Small intestine (tissue), 7 donors: ENCODE data around the gene NOP53. TPM values are rescaled to one million over a fixed set of nuclear protein-coding genes. Genes with fewer than 3 reads are reported as not detected.
"Not testable (repeated sequence)": the region's sequence is repeated elsewhere in the genome, so short reads cannot be mapped to it uniquely, and the experiment has no call there.

Experiments
- DNase-seq, 2 donors: peaks; one replicate each; pipeline versions ENCODE4 v3.0.0 to v3.0.0-alpha.2; 2013
- FAIRE-seq: peaks from 2 replicates; lab custom pipeline; 2012; peaks lifted over from hg19 to GRCh38; lab: Jason Lieb, UNC
- H3K27ac ChIP-seq, 3 donors: one replicate each; pipeline ENCODE4 v1.5.1; 2013; ENCODE audit warnings: low read length in 2 of 3, mild to moderate bottlenecking in 2 of 3, control low read depth in 1 of 3, inconsistent platforms in 1 of 3, low read depth in 1 of 3, moderate library complexity in 1 of 3
- H3K27me3 ChIP-seq, 3 donors: one replicate each; pipeline ENCODE4 v1.6.1; 2013; ENCODE audit warnings: low read length in 3 of 3, inconsistent platforms in 1 of 3; ENCODE audit not compliant: control insufficient read depth in 3 of 3, insufficient read depth in 3 of 3
- H3K36me3 ChIP-seq, 3 donors: one replicate each; pipeline ENCODE4 v1.6.1; 2013; ENCODE audit warnings: low read length in 3 of 3, inconsistent platforms in 1 of 3, low read depth in 1 of 3, mild to moderate bottlenecking in 1 of 3, moderate library complexity in 1 of 3; ENCODE audit not compliant: control insufficient read depth in 3 of 3, insufficient read depth in 2 of 3
- H3K4me1 ChIP-seq, 3 donors: one replicate each; pipeline ENCODE4 v1.6.1; 2013; ENCODE audit warnings: low read length in 2 of 3, inconsistent platforms in 1 of 3, low read depth in 1 of 3, mild to moderate bottlenecking in 1 of 3, moderate library complexity in 1 of 3; ENCODE audit not compliant: control insufficient read depth in 3 of 3, insufficient read depth in 2 of 3
- H3K4me3 ChIP-seq, 3 donors: one replicate each; pipeline ENCODE4 v1.5.1; 2013; ENCODE audit warnings: low read length in 3 of 3, control low read depth in 1 of 3, inconsistent platforms in 1 of 3, low read depth in 1 of 3, mild to moderate bottlenecking in 1 of 3, moderate library complexity in 1 of 3
- H3K9me3 ChIP-seq, 2 donors: one replicate each; pipeline ENCODE4 v1.6.1; 2013; ENCODE audit warnings: low read depth in 1 of 2, low read length in 1 of 2; ENCODE audit not compliant: control insufficient read depth in 2 of 2, insufficient read depth in 1 of 2
- WGBS, 3 donors: extraction: QIAGEN DNeasy Blood & Tissue Kit; methylation state at CpG; one replicate each; pipeline ENCODE4 v1.1.7; 2013; 5-methylcytosine and 5-hydroxymethylcytosine counted together
- polyA plus RNA-seq, 4 donors: library from polyadenylated mRNA; stranded (reverse) in 3 of 4; unstranded in 1 of 4; fragments of 200-250 nt in 3 of 4; fragments of 120-200 nt in 1 of 4; gene quantifications; one replicate each; pipeline versions ENCODE4 v1.2.1 to v1.2.3, GENCODE V29; 2013
- donor health status: healthy with polysubstance abuse.
- donor health status: control.
- donor health status: control.
- donor health status: Bipolar disorder and iron deficiency.
- donor health status: healthy.

The NOP53 gene
- polyA plus RNA-seq, 4 donors, result 290 to 621 (median 552) TPM

DNA sequence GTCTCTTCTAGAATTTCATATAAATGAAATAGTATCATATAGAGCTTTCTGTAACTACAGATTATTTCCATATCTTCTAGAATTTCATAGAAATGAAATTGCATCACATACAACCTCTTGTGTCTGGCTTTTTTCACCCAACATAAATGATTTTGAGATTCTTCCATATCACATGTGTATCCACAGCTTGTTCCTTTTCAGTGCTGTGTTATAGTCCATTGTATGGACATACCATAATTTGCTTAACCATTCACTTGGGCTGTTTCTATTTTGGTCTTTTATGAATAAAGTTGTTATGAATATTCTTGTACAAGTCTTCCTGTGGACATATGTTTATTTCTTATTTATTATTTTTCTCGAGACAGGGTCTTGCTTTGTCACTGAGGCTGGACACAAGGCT, 47.3 kb downstream of the NOP53 start:
- WGBS, 3 donors, result 83 to 96% (median 96%) methylated on average over 1 of the region's 1 CpG
- Histone ChIP-seq H3K27me3 (no peaks in the 10 kb centered on the region), H3K4me3 (no peak overlapping the region), H3K27ac (no peak overlapping the region), H3K4me1 (no peaks in the 10 kb centered on the region), H3K36me3 (peaks cover 0 to 5% (median 0%) of the 10 kb centered on the region in 3 donors), H3K9me3 (no peaks in the 10 kb centered on the region)
- FAIRE-seq, result no peak
- no peak for DNase-seq

DNA sequence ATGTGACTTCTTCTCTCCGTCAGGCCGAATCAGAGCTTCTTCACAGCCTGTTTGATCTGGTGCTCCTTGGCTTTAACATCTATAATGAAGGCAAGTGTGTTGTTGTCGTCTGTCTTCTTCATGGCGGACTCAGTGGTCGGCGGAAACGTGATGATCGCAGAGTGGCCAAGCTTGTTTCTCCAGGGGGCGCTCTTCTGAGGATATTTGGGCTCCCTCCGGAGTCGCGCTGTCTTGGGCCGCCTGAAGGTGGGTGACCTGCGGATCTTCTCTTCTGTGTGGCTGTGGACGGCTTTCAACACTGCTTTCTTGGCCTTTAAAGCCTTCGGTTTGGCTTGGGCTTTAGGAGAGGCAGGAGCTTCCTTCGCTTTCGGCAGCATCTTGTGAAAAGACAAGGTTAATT, 49.2 kb downstream of the NOP53 start:
- no peak for DNase-seq
- H3K27me3 ChIP-seq, result peaks cover 0 to 6% (median 0%) of the 10 kb centered on the region in 3 donors
- no peaks in the 10 kb centered on the region for H3K9me3 ChIP-seq
- no peak overlapping the region for H3K4me3 ChIP-seq
- H3K27ac ChIP-seq, result no peak overlapping the region
- H3K4me1 ChIP-seq, result no peaks in the 10 kb centered on the region
- WGBS, 3 donors, result 83 to 89% (median 89%) methylated on average over 18 of the region's 18 CpGs
- no peak for FAIRE-seq
- no peaks in the 10 kb centered on the region for H3K36me3 ChIP-seq

DNA sequence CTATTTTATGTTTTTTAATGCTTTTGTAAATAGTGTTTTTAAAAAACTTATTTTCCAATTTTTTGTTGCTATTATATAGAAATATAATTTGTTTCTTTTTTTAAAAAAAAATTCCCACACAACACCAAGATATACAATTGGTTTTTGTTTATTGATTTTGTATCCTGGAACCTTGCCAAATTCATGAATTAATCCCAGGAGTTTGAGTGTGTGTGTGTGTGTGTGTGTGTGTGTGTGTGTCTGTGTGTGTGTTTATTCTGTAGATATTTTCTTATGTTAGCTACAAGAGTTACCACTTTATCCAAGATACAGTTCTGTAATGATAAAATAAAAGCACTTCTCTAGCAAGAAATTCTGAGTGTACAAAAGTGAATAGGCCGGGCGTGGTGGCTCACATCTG, 51.4 kb downstream of the NOP53 start:
- WGBS, 3 donors, result 45 to 69% (median 50%) methylated on average over 2 of the region's 2 CpGs
- no peaks in the 10 kb centered on the region for H3K9me3 ChIP-seq
- H3K4me1 ChIP-seq, result no peaks in the 10 kb centered on the region
- H3K36me3 ChIP-seq, result no peaks in the 10 kb centered on the region
- FAIRE-seq (no peak), DNase-seq (no peak)
- H3K4me3 ChIP-seq, result no peak overlapping the region
- no peak overlapping the region for H3K27ac ChIP-seq
- H3K27me3 ChIP-seq, result peaks cover 0 to 6% (median 0%) of the 10 kb centered on the region in 3 donors

DNA sequence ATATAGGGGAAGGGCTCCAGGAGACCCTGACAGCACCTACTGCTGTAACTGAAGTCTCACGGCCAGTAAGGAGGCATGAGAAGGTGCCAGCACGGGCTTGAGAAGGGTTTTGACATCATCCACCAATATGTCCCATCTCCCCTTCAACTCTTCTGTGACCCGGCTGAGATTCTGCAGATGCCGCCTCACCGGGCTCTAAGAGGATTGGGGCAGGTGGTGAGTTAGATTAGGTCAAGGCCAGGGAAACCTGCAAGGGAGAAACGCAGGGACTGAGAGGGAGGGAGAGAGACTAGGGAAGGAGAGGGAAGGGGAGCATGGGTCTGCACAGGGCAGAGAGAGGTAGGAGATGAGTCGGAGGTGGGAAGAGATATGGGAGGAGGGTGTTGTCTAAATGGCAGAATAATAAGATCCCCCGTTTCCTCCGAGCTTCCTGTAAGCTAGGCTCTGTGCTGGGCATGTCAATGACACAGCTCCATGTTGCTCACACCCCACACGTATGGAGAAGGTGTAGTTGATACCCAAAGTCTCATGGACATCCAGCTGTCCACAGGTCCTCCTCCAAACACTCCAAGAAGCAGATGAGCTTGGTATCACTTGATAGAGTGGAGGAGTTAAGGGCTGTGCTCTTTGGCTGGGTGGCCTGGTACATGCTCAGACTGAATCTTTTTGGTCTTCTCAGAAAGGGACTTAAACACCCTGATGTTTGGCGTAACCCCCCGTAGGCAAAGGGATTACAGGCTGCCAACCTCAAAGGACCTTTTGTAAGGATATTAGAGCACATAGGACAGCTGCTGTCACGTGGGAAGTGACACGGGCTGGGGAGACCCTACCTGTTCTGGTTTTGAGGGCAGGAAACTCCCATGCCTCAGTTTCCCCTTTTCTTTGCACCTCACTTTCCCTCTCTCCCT, 52.9 kb downstream of the NOP53 start:
- Histone ChIP-seq H3K36me3 (no peaks in the 10 kb centered on the region), H3K27ac (no peak overlapping the region), H3K4me3 (no peak overlapping the region), H3K27me3 (peaks cover 0 to 6% (median 0%) of the 10 kb centered on the region in 3 donors), H3K4me1 (no peaks in the 10 kb centered on the region), H3K9me3 (no peaks in the 10 kb centered on the region)
- no peak for FAIRE-seq
- 43 to 59% (median 45%) methylated on average over 14 of the region's 14 CpGs for WGBS, 3 donors
- no peak for DNase-seq

DNA sequence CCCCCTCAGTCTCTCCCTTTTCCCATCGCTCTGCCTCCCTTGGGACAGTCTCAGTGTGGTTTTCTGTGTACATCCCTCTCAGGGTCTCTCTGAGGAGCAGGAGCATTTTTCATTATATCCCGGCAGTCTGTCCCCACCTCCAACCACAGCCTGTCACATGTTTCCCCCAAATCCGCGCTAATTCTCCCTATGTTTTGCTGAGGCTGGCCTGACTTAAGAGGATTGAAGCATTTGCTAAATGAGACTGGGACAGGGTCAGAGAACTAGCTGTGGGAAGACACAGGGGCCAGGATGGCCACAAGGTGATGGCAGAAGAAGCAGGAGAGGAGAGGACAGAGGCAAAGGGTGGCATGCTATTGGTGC, 53.5 kb downstream of the NOP53 start:
- no peak for DNase-seq
- H3K9me3 ChIP-seq, result no peaks in the 10 kb centered on the region
- H3K4me1 ChIP-seq, result no peaks in the 10 kb centered on the region
- peaks cover 0 to 6% (median 0%) of the 10 kb centered on the region in 3 donors for H3K27me3 ChIP-seq
- no peak overlapping the region for H3K4me3 ChIP-seq
- no peaks in the 10 kb centered on the region for H3K36me3 ChIP-seq
- no peak overlapping the region for H3K27ac ChIP-seq
- WGBS, 3 donors, result 81 to 89% (median 86%) methylated on average over 4 of the region's 4 CpGs
- no peak for FAIRE-seq

DNA sequence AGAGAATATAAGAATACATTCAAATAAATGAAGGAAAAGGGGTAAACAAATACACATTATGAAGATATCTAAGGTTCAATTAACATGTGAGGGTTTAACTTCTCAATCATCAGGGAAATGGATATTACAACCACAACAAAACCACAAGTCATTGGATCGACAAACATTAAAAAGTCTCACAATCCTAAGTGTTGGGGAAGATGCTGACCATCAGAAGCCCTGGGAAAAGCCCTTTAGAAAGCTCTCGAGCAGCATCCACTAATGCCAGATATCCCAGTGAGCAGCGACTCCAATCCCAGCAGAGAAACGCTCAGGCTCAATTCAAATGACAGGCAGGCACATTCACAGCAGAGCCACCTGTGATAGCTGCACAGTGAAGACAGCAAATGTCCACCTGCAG, 55.9 kb downstream of the NOP53 start:
- H3K27me3 ChIP-seq, result peaks cover 0 to 6% (median 0%) of the 10 kb centered on the region in 3 donors
- no peak overlapping the region for H3K27ac ChIP-seq
- FAIRE-seq (no peak), DNase-seq (no peak)
- H3K4me1 ChIP-seq, result no peaks in the 10 kb centered on the region
- H3K9me3 ChIP-seq, result no peaks in the 10 kb centered on the region
- 90 to 97% (median 91%) methylated on average over 4 of the region's 4 CpGs for WGBS, 3 donors
- no peak overlapping the region for H3K4me3 ChIP-seq
- H3K36me3 ChIP-seq, result no peaks in the 10 kb centered on the region

DNA sequence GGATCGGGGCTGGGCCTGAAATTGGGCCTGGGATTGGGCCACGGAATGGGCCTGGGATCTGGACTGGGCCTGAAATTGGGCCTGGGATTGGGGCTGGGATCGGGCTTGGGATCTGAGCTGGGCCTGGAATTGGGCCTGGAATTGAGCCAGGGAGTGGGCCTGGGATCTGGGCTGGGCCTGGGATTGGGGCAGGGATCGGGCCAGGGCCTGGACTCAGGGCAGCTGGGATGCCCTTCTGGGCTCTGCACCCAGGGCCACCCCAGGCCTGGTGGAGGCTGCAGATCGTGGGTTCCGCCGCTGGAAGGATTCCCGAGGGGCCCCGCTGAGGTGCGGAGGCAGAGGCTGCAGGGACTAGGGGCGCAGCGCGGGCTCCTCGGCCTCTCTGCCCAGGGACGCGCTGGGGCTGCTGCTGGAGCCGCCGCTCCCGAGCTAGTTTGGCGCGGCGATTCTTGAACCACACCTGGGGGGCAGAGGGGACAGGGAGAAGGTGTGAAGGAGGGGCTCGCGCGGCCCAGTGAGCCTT, 57.2 kb downstream of the NOP53 start:
- Histone ChIP-seq H3K4me3 (no peak overlapping the region), H3K9me3 (no peaks in the 10 kb centered on the region), H3K4me1 (no peaks in the 10 kb centered on the region), H3K27ac (no peak overlapping the region), H3K27me3 (peaks cover 0 to 6% (median 0%) of the 10 kb centered on the region in 3 donors), H3K36me3 (no peaks in the 10 kb centered on the region)
- WGBS, 3 donors, result 89 to 93% (median 92%) methylated on average over 10 to 25 of the region's 25 CpGs
- DNase-seq (no peak), FAIRE-seq (no peak)

DNA sequence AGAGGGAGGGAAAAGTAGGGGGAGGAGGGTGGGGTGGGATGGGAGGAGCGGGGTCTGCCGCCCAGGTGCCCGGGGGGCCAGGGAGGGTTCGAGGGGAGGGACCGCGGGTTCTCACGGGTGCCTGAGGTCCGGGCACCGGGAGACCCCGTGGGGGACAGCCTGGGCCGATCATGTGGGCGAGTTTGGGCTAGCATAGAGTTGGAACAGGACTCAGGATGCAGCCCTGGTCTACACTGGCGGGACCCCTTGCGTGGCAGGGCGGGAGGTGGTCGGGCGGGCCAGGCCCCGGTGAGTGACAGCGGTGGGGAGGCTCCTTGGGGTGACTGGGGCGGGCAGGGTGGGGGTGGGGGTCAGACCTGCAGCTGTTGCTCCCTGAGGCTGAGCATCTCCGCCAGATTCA, 57.8 kb downstream of the NOP53 start:
- H3K27ac ChIP-seq, H3K4me3 ChIP-seq, H3K36me3 ChIP-seq, H3K9me3 ChIP-seq, H3K27me3 ChIP-seq, H3K4me1 ChIP-seq, FAIRE-seq, DNase-seq: not testable (repeated sequence)
- WGBS, 3 donors, result 81 to 90% (median 87%) methylated on average over 2 to 21 of the region's 21 CpGs
